Central memory CD8-positive, alpha-beta T cell (primary cell): ENCODE results near the gene PPP6R3.
"Not testable (repeated sequence)": the region's sequence is repeated elsewhere in the genome, so short reads cannot be mapped to it uniquely, and the experiment has no call there.

Experiments used
- ATAC-seq: fragments of 150-1000 bp; cut with Tn5 transposase; replicated peaks from 2 replicates; pipeline ENCODE4 v1.10.0; 2022; ENCODE audit warnings: mild to moderate bottlenecking, moderate FRiP score, moderate number of reproducible peaks; ENCODE audit not compliant: poor library complexity, severe bottlenecking; ENCODE audit errors: extremely low read depth
- DNase-seq, 2 donors: peaks; one replicate each; pipeline ENCODE4 v3.0.0; 2021; ENCODE audit warnings: low spot score in 2 of 2
- H3K27ac Mint-ChIP-seq: one replicate; pipeline ENCODE4 v1.8.0; 2022; ENCODE audit warnings: low read depth, mild to moderate bottlenecking, moderate library complexity, mixed read lengths
- H3K27me3 Mint-ChIP-seq: one replicate; pipeline ENCODE4 v1.8.0; 2022; ENCODE audit warnings: mixed read lengths
- H3K36me3 Mint-ChIP-seq: one replicate; pipeline ENCODE4 v1.8.0; 2022; ENCODE audit warnings: mild to moderate bottlenecking, moderate library complexity, mixed read lengths; ENCODE audit not compliant: insufficient read depth
- H3K4me1 Mint-ChIP-seq: one replicate; pipeline ENCODE4 v1.8.0; 2022; ENCODE audit warnings: mixed read lengths
- H3K4me3 Mint-ChIP-seq: one replicate; pipeline ENCODE4 v1.8.0; 2022; ENCODE audit warnings: mild to moderate bottlenecking, moderate library complexity, mixed read lengths
- H3K9me3 Mint-ChIP-seq: one replicate; pipeline ENCODE4 v1.8.0; 2022; ENCODE audit warnings: mixed read lengths

Gene PPP6R3

DNA sequence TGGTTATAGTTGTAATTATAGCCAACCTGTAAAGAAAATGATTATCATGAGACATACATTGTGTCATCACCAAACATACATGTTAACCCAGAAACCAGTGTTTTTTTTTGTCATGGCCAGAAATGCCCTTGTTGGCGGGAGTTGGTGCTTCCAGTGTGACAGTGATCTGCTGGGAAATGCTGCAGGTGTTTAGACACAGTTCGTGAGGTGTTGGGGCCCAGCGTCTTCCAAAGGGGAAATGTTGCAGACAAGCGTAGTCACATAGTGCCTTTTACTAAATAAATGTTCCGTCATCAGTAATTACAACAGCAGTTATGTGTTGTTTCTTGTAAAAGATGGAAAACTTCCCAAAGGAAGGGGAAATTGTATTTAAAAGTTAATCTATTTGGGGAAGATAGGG lies 131.2 kb downstream of the PPP6R3 start:
- Mint-ChIP-seq H3K9me3 (no peaks in the 10 kb centered on the region), H3K4me1 (peaks cover 17% of the 10 kb centered on the region), H3K4me3 (no peak overlapping the region), H3K27ac (no peak overlapping the region), H3K27me3 (no peaks in the 10 kb centered on the region), H3K36me3 (peaks cover 77% of the 10 kb centered on the region)
- ATAC-seq = no peak
- no peak for DNase-seq

DNA sequence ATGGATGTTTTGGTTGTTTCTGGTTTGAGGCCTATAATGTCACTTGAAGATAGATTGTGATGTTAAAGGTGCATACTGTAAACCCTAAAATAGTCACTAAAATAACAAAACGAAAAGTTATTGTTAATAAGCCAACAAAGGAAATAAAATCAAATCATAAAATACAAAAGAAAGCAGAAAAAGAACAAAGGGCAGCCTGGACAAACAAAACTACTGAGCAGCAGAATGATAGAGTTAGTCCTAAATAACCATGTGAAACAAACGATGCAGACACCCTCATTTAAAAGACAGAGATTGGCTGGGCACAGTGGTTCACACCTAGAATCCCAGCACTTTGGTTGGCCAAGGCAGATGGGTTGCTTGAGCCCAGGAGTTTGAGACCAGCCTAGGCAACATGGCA lies 132.9 kb downstream of the PPP6R3 start:
- no peak overlapping the region for H3K4me3 Mint-ChIP-seq
- H3K9me3 Mint-ChIP-seq = no peaks in the 10 kb centered on the region
- H3K4me1 Mint-ChIP-seq = peaks cover 31% of the 10 kb centered on the region
- ATAC-seq = no peak
- DNase-seq = no peak
- H3K27me3 Mint-ChIP-seq = no peaks in the 10 kb centered on the region
- peaks cover 81% of the 10 kb centered on the region for H3K36me3 Mint-ChIP-seq
- H3K27ac Mint-ChIP-seq = peak overlapping the region; percentile 73

GRCh38 chr11:68594123-68594522 lies 133.6 kb downstream of the PPP6R3 start:
- Mint-ChIP-seq H3K27ac (peak overlapping the region; percentile 73), H3K27me3 (no peaks in the 10 kb centered on the region), H3K4me1 (peaks cover 31% of the 10 kb centered on the region), H3K4me3 (no peak overlapping the region), H3K36me3 (peaks cover 82% of the 10 kb centered on the region), H3K9me3 (no peaks in the 10 kb centered on the region)
- DNase-seq (no peak), ATAC-seq (no peak)

DNA sequence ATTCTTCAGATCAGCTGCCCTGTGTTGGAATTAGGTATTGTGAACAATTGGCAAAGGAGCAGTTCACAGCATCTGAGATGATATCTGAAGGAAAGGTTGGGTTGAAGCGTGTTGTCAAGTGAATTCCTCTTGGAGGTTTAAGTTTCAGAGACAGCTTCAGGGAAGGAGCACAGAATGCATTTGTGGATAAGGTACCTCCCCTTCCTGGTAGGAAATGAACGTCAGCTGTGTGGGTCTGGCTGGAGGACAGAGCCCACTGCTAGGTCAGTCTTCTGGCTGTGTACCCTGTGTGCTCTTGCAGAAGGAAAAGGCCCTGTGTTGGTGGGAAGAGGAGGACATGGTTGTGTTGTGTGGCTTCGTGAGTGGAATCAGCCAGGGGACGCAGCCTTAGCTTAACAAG lies 135.7 kb downstream of the PPP6R3 start:
- H3K27me3 Mint-ChIP-seq = no peaks in the 10 kb centered on the region
- no peaks in the 10 kb centered on the region for H3K9me3 Mint-ChIP-seq
- H3K27ac Mint-ChIP-seq = no peak overlapping the region
- DNase-seq (no peak), ATAC-seq (no peak)
- peaks cover 31% of the 10 kb centered on the region for H3K4me1 Mint-ChIP-seq
- no peak overlapping the region for H3K4me3 Mint-ChIP-seq
- H3K36me3 Mint-ChIP-seq = peaks cover 80% of the 10 kb centered on the region

DNA sequence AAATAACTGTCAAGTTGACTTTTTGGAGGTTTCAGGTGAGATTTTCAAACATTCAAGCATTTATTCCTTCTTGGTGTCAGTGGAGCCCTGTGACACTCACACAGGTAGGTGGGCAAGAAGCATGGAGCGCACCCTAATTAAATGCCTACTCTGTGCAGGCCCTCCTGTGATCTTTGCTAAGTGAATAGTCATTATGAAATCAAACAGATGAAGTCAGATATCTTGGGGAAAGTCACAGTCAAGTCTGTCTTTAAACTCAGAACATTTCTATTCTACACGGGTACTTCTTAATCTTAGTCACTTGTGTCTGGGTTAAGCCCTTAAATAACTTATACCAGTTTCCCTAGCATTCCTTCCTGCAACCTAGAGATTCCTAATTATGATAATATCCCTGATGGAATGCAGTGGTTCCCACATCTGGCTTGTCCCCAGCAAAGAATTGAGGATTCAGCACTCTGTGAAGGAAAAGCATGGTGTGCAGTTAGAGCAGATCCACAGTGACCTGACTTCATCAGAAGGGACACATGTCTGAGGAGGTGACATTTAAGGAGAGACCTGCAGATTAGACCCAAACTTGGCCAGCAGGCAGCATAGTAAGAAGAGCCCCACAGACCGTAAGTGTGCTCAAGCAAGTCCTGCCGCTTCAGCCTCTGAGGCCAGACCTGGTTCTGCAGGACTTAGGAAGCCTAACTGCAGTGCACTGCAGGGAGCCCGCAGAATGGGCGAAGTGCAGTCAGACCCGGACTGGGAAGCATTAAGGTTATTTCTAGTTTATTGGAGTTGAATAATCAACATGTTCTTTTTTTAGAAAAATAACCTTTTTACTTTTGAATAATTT lies 138.5 kb downstream of the PPP6R3 start:
- Mint-ChIP-seq H3K27me3 (no peaks in the 10 kb centered on the region), H3K4me1 (peaks cover 25% of the 10 kb centered on the region), H3K36me3 (peaks cover 78% of the 10 kb centered on the region), H3K27ac (no peak overlapping the region), H3K4me3 (no peak overlapping the region), H3K9me3 (no peaks in the 10 kb centered on the region)
- ATAC-seq (no peak), DNase-seq (no peak)

DNA sequence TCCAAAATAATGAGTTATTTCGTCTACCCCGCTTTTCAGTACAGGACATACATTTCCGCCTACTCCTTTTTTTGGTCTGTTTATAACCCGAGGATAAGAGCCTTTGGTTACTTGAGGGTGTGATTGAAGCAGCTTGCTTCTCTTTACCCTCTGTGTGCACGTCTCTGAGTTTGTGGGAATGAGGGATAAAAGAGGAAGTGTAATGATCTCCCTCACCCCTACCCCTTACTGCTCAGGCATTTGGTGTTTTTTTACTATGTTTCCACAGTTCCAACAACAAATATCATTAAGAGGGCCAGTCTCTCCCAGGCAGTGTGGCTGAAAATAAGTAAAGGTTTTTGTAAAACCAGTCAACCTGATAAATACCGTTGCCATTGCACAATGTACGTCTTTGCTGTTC lies 140.6 kb downstream of the PPP6R3 start:
- ATAC-seq (no peak), DNase-seq (no peak)
- Mint-ChIP-seq H3K4me1 (peaks cover 18% of the 10 kb centered on the region), H3K9me3 (no peaks in the 10 kb centered on the region), H3K36me3 (peaks cover 81% of the 10 kb centered on the region), H3K4me3 (no peak overlapping the region), H3K27me3 (no peaks in the 10 kb centered on the region), H3K27ac (no peak overlapping the region)

DNA sequence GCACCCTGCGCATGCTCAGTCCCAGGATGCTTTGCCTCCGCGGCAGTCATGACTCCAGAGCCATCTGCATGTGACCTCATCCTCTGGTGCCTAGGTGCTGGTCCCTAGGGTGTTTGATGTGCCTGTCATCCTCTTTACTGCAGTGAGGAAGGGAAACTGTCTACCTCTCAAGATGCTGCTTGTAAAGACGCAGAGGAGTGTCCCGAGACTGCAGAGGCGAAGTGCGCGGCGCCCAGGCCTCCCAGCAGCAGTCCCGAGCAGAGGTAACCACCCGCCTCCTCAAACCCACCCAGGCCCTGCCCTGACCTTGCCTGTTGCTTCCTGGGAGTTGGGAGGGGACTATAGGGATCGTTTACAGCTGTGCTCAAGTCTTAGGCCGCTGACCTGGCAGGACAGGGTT lies 149.2 kb downstream of the PPP6R3 start:
- H3K4me3 Mint-ChIP-seq = no peak overlapping the region

DNA sequence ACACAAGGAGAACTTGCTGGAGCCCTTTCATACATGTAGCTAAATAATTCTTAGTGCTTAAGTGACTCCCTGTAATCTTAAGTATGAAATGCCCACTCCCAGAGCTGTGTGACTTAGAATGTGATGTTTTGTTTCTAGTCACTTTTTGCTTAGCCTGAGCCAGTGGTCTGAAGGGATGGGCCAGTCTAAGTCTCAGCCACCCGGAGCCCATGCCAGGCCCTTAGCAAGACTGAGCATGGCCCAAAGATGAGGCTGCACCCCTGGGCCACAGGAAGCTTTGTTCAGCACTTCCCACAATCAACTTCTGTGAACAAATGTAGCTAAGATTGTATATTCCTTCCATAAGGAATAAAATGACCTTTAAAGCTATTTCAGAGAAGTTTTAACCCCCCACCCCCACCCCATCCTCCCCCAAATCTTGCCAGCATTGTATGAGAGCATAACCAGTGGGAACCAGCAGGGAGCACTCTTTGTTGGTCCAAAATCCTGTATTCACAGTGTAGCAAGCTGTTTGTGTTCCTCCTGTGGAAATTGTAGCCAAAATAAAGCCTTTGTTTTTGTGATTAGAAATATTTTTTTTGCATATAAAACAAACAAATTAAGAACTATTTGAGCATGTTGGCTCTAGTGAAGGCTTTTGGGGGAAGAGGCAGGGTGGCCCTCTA lies 150.0 kb downstream of the PPP6R3 start:
- no peaks in the 10 kb centered on the region for H3K27me3 Mint-ChIP-seq
- DNase-seq (no peak), ATAC-seq (no peak)
- peaks cover 68% of the 10 kb centered on the region for H3K36me3 Mint-ChIP-seq
- no peak overlapping the region for H3K27ac Mint-ChIP-seq
- H3K9me3 Mint-ChIP-seq = no peaks in the 10 kb centered on the region
- no peaks in the 10 kb centered on the region for H3K4me1 Mint-ChIP-seq
- H3K4me3 Mint-ChIP-seq = no peak overlapping the region

More for the DNA sequence above, 149.2 kb downstream of the PPP6R3 start:
- peaks cover 70% of the 10 kb centered on the region for H3K36me3 Mint-ChIP-seq
- ATAC-seq (no peak), DNase-seq (no peak)
- no peaks in the 10 kb centered on the region for H3K4me1 Mint-ChIP-seq
- H3K9me3 Mint-ChIP-seq = no peaks in the 10 kb centered on the region
- H3K27me3 Mint-ChIP-seq = no peaks in the 10 kb centered on the region
- no peak overlapping the region for H3K27ac Mint-ChIP-seq

DNA sequence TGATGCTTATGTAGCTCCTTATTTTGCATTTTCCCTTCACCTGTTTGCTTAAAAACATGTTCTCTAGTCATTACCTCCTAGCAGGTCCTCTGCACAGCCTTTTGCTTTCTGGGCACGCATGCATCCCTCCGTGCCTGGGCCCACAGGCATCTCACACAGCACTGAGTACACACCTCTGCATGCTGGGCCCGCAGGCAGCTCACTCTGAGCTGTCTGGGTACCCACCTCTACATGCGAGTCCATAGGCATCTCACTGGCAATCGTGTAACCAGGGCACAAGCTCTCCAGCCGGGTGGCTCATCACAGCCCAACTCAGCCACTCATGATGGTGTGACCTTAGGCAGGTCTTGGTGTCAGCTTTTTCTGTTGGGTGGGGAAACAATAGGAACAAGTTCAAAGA lies 155.1 kb downstream of the PPP6R3 start:
- Mint-ChIP-seq H3K27me3 (no peaks in the 10 kb centered on the region), H3K9me3 (no peaks in the 10 kb centered on the region), H3K36me3 (peaks cover 42% of the 10 kb centered on the region), H3K4me1 (no peaks in the 10 kb centered on the region), H3K4me3 (no peak overlapping the region), H3K27ac (peak overlapping the region; percentile 56)
- no peak for ATAC-seq
- DNase-seq = no peak

DNA sequence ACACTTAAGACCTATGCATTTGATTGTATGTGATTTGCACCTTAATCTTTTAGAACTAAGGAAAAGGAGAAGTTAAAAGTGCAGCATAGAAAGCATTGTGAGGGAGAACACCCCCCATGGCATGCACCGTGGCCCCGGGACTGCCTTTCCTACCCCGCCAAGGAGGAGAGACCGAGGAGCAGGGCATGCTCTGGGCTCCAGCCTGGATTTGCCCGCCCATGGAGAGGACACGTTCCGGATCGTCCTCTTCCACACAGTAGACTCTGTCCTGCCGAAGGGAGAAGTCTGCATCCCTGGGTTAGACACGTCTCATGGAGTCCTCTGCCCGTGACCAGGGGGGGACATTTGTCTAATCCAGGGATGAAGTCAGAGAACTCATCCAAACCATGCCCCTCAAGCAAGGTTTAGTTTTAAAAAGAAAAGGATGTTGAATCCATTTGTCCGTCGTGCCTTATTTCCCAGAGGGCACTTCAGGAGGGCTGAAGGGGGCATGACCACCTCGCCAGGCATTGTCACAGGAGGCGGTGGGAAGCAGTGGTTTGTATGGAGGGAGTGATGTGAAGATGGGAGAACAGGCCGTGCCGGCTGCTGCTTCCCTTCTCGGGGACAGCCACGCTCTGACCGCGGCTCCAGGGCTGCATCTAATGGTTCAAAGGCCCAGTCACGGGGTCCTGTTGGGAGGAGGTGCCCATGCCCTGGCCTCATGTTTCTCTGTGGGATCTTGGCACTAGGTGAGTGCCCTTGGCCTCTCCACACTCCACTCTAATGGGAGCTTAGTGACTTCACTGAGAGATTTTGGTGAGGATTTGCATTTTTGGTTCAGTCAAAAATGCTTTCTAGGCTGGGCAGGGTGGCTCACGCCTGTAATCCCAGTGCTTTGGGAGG lies 157.6 kb downstream of the PPP6R3 start:
- no peak overlapping the region for H3K27ac Mint-ChIP-seq
- no peak overlapping the region for H3K4me3 Mint-ChIP-seq
- DNase-seq = no peak
- H3K4me1 Mint-ChIP-seq = no peaks in the 10 kb centered on the region
- no peak for ATAC-seq
- peaks cover 3% of the 10 kb centered on the region for H3K27me3 Mint-ChIP-seq
- peaks cover 26% of the 10 kb centered on the region for H3K36me3 Mint-ChIP-seq
- H3K9me3 Mint-ChIP-seq = no peaks in the 10 kb centered on the region

DNA sequence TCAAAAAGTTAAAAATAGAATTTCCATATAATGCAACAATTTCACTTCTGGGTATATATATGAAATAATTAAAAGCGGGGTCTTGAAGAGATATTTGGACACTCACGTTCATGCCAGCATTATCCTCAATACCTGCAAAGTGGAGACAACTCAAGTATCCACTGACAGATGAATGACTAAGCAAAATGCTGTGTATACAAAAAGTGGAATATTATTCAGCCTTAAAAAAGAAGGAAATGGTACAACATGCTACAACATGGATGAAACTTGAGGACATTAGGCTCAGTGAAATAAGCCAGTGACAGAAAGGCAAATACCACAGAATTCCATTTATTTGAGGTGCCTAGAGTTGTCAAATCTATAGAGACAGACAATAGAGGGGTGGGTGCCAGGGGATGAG lies 161.3 kb downstream of the PPP6R3 start:
- Mint-ChIP-seq H3K4me3 (no peak overlapping the region), H3K4me1 (no peaks in the 10 kb centered on the region), H3K36me3 (peaks cover 1% of the 10 kb centered on the region), H3K27ac (no peak overlapping the region), H3K27me3 (peaks cover 20% of the 10 kb centered on the region), H3K9me3 (no peaks in the 10 kb centered on the region)
- no peak for ATAC-seq
- DNase-seq = no peak

DNA sequence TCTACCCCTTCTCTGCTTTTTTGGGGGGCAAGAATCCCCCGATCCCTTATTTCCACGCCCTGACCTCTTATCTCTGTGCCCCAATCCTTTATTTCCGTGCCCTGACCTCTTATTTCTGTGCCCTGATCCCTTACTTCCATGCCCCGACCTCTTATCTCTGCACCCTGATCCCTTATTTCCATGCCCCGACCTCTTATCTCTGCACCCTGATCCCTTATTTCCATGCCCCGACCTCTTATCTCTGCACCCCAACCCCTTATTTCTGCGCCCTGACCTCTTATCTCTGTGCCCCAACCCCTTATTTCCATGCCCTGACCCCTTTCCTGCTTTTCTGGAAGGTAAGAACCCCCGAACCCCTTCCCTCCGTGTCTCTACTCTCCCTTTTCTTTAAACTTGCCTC lies 163.2 kb downstream of the PPP6R3 start:
- not testable (repeated sequence) for H3K27ac Mint-ChIP-seq, H3K9me3 Mint-ChIP-seq, H3K4me3 Mint-ChIP-seq, H3K4me1 Mint-ChIP-seq, ATAC-seq, H3K36me3 Mint-ChIP-seq, DNase-seq
- H3K27me3 Mint-ChIP-seq = peaks cover 20% of the 10 kb centered on the region
